HG03469 (cell line): ENCODE data around the gene KIF1C.

ENCODE experiments used
- ATAC-seq: cut with Tn5 transposase; IDR thresholded peaks from one replicate; pipeline ENCODE4 v1.9.1; 2021; ENCODE audit warnings: mild to moderate bottlenecking, moderate library complexity, moderate number of reproducible peaks; ENCODE audit not compliant: unreplicated experiment

Gene KIF1C

DNA sequence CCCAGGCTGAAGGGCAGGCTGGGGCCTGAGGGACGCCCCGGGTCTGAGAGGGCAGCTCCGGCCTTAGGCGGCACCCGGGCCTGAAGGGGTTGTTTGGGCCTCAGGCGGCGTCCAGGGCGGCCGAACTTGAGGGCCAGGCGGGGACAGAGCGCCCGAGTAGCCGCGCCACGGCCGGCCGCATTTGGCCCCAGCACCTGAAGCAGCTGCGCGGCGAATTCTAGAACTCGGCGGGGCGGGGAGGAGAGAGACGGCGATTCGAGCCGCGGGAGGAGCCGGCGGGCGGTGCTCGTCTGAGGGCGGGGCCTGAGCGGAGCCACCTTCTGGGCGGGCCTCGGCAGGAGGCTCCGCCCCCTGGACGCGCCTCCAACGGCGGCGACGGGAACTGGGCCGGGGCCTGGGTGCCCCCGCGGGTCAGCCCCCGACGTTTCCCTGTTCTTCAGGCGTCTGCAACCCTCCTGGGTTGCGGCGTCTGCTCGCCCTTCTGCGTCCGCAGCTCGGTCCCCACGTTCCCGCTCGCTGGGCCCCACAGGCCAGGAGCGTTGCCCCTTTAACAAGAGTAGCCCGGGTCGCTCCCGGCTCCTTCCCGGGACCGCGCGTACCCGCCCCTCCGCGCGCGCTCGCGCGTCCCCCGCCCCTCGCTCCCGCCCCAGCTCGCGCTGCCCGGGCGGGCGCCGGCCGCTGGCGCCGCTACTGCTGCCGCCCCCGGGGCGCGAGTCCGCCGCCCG, at the start of gene KIF1C, which contains the start of gene INCA1:
TSS of gene KIF1C (plus strand) at position 649 of the 725 bp plus-strand sequence. CDS start 2,297 bp downstream, outside the sequence.
TSS of gene INCA1 (minus strand) at position 221 of the 725 bp plus-strand sequence. CDS start 3,085 bp downstream, outside the sequence.
- ATAC-seq = peak; percentile 69

DNA sequence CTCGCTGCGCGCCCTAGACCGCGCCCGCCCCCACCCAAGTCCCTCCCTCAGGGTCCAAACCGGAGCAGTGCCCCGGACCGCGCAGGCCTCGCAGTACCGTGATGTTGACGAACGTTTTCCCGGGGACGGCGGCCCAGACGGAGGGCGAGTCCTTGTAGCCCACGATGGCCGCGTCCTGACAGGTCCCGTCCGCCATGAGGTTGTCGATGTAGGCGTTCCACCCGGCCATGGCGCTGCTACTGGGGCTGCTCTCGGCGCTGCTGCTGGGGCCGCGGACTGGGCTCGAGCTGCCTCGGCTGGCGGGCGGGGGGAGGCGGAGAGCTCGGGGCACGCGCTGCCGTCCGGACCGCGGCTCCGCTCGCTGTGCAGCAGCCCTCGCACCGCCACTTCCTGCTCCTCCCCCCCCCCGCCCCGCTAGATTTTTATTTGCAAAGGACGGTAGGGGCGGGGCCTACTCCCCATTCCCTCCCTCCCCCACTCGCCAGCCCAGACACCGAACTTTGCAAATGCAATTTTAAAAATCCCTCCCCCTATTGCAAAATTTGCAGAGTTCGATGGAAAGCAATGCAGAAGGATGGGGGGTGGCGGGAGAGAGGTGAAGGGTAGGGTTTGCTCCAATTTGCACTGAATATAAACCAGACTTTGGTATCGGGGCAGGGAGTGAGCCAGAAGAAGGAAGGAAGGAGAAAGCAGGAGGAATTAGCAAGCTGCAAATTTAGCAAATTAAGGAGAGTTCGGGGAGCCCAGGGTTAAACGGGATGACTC, 49.4 kb upstream of the KIF1C start, which contains the start of gene PFN1:
TSS of gene PFN1 (minus strand) at position 365 of the 765 bp plus-strand sequence. CDS start at position 229, 136 bp downstream.
- no peak for ATAC-seq

DNA sequence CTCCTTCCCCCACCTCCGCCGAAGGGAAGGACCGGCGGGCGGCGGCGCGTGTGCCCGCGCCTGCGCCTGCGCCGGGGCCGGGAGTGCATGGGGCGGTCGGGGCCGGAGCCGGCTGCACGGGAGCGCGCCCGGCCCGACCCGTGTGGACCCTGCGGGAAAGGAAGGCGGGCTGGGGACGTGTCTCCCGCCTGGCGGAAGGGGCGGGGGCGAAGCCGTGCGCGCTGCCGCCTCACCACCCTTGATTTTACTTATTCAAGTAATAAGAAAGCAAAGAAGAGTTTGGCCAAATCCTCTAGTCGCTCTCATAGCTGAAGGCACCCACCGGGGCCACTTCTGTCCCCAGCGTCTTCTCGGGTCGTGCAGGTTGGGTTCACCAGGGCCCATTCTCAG, 48.8 kb upstream of the KIF1C start:
- ATAC-seq = no peak

DNA sequence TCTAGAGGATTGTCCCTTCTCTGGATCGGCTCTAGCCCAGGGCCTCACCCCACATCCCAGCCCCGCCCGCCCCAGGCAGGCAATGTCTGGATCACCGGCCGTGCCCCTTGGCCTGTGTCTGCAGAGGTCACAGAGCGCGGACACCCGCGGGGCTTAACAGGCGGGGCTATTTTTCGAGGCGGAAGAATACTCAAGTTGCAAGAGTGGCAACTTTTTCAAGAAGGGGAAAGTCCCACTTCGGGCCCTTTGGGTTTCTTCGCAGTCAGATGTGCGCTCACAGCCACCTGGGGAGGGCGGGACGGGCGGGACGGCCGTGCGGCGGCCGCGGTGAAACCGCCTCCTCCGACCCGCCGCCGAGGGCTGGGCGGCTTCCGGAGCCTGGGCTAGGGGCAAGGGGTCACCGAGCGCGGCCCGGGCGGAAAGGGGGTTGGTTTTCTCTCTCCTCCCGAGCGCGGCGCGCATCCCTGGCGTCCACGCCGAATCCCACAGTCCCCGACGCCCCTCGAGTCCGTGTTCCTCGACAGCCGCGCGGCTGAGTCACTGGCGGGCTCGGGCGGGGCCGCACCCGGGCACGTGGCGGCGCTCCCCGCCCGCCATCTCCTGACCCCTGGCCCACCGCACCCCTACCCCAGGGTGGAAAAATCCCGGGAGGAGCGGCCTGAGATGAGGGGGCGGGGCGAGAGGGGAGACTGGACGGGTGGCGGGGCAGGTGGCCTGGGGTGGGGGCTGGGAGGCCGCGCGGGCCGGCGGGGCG, 48.3 kb upstream of the KIF1C start:
- no peak for ATAC-seq

DNA sequence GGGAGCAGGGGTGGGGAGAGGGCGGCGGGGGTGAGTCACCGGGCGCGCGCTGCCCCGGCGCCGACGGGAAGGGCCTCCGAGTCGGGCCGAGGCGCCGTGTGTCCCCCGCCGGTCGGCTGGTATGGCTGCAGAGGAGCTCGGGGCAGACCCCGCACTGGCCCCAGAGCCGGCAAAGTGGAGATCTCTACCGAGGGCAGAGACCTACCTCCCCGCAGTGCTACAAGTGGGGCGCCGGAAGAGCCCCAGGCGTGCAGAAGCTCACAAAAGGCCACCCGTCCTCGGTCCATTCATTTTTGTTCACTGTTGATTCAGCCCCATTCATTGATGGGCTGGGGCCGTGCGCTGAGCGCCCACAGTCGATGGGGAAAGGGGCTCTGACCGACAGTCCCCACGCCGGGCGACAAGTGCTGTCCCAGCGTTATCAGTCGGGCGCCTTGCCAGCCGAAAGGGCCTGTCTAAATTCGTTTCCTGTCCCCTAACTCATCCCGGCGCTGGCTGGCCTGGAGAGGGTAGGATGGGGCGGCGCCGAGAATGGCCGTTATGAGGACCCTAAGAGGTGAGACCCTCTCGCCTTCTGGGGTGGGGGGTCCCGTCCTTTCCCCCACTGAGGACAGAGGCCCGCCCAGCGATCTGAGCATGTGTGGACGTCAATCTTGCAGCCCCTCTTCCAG, 47.5 kb upstream of the KIF1C start:
- ATAC-seq = no peak

DNA sequence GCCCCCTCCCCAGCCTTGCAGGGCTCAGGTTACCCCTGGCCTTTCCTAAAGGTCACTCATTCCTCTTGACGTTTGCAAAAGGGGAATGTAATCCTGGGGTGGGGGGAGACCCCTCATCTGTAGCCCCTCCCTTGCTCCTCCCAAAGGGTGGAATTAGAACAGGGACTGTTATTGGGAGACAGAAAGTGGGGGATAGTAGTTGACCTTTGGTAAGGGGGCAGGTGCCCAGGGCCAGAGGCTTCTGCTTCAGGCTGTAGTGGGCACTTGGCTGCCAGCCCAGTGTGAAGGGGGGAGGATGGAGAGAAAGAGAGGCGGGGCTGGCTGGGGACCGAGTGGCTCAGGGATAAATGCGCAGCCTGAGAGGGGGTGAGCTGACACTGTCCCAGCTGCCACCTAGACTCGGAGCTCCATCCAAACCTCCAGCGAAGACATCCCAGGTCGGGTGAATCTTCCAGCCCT, 47.0 kb upstream of the KIF1C start, which contains the start of gene ENO3:
TSS of gene ENO3 (plus strand) at position 374 of the 459 bp plus-strand sequence. CDS start 711 bp downstream, outside the sequence.
- ATAC-seq = no peak

DNA sequence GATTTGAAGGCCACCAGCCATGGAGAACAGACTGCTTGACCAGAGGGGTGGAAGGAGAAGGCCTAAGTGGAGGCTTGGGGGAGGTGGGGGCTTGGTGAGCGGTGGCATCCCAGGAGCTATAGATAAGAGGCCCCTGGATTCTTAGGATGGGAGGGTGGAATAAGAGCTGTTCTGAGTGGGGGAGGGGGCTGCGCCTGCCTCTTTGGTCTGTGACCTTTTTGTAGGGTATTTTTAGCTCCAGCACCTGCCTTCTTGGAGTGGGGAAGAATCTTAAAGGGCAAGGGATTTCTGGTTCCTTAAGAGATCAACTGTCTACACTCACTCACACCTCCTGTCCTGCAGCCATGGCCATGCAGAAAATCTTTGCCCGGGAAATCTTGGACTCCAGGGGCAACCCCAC, 46.3 kb upstream of the KIF1C start:
- ATAC-seq = no peak

DNA sequence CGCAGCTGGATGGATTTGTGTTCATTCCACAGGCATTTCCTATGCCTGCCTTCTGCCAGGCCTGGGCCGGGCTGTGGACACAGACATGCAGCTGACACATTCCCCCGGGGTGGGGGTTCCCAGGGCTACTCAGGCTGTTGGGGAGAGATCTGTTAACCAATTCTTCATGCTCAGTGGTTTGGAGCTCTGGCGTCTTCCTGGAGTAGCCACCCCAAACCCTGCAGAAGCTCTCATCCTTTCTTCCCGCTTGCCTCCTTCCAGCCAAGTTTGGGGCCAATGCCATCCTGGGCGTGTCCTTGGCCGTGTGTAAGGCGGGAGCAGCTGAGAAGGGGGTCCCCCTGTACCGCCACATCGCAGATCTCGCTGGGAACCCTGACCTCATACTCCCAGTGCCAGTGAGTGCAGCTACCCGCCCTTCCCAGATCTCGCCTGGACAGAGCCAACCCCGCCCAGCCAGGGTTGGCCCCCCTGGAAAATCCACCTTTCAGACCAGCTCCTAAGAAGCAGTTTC, 44.2 kb upstream of the KIF1C start:
- ATAC-seq = no peak

DNA sequence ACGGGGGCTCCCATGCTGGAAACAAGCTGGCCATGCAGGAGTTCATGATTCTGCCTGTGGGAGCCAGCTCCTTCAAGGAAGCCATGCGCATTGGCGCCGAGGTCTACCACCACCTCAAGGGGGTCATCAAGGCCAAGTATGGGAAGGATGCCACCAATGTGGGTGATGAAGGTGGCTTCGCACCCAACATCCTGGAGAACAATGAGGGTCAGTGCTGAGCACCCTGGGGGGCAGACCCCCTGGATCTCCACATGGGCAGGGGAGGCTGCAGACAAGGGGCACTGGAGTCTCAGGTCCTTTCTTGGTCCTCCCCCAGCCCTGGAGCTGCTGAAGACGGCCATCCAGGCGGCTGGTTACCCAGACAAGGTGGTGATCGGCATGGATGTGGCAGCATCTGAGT, 42.7 kb upstream of the KIF1C start:
- ATAC-seq = no peak

DNA sequence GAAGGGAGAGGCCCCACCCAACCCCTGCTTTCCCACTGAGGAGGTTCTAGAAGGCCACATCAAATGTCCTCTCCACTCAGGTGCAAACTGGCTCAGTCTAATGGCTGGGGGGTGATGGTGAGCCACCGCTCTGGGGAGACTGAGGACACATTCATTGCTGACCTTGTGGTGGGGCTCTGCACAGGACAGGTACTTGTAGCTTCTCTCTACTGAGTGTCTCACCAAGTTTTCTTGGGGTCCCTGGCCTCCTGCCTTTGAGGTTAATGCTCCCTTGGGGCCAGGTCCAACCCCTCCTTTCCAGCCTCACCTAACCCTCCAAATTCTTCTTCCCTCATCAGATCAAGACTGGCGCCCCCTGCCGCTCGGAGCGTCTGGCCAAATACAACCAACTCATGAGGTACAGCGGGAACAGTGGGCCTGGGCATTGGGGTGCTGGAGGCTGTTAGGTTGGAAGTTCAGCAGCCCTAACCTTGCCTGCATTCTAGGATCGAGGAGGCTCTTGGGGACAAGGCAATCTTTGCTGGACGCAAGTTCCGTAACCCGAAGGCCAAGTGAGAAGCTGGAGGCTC, 41.2 kb upstream of the KIF1C start:
- ATAC-seq = no peak

DNA sequence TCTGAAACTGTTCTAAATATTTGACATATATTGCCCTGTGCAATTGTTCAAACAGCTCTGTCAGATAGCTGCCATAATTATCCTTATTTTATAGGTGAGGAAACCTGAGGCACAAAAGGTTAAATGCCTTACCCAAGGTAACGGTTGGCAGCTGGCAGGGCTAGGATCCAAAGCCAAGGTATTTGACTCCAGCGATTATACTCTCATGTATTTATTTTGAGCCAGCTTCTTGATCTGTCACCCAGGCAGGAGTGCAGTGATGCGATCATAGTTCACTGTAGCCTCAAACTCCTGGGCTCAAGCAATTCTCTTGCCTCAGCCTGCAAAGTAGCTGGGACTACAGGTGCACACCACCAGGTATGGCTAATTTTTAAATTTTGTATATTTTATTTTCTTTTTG, 39.6 kb upstream of the KIF1C start:
- ATAC-seq = no peak

DNA sequence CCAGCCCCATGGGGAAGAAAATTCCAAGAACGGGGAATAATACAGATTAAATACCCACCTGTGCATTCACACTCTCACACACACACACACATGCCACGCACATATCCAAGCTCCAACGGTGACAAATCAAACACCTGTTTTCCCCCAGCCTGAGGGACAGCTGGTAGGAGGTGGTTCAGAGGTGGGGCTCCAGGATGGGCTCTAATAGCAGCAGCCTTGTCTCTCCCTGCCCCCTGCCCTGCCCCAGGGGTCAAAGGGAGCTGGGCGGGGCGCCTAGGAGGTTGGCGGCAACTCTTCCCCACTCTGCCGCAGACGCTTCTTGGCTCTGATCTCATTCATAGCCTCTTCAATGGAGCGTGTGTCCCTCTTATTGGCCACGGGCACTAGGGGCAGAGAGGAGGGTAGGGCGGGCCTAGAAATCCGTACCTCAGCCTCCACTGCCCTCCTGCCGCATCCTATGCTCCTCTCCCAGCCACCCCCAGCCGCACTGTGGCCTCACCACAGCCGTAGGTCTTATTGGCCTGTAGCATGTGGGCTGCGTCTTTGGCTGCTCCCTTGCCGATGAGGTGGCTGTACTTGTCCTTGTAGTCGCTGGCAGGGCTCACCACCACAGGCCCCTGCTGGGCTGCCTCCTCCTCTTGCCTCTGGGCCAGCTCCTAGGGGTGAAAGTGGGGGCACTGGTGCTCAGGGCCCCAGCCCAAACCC, 38.3 kb upstream of the KIF1C start:
- no peak for ATAC-seq

DNA sequence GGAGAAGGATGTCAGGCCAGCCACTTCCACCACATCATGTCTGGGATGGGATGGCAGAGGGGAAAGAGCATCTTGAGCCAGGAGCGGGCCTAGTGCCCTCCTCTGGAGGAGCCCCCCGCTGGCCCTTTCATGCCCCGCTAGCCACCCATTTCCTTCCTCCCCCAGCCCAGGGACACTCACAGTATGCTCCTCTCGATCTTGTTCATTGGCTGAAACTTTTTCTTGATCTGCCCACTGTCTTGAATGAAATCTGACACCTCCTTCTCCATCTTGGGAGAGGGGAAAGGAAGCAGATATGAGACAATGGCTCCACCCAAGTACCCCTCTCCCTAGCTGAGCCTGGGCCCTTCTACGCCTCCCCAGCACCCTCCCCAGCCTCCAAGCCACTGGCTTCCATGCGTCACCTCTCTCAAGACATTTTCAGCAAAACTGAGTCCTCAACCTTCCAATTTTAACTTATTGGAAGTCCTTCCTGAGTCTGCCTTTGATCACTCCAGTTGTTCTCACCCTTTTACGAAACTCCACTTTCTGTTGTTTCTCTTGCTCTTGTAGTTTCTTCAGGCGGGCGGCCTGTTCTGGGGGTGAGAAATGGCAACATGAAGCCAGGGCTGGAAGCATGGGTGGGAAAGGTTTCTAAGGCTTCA, 37.3 kb upstream of the KIF1C start:
- ATAC-seq = no peak

DNA sequence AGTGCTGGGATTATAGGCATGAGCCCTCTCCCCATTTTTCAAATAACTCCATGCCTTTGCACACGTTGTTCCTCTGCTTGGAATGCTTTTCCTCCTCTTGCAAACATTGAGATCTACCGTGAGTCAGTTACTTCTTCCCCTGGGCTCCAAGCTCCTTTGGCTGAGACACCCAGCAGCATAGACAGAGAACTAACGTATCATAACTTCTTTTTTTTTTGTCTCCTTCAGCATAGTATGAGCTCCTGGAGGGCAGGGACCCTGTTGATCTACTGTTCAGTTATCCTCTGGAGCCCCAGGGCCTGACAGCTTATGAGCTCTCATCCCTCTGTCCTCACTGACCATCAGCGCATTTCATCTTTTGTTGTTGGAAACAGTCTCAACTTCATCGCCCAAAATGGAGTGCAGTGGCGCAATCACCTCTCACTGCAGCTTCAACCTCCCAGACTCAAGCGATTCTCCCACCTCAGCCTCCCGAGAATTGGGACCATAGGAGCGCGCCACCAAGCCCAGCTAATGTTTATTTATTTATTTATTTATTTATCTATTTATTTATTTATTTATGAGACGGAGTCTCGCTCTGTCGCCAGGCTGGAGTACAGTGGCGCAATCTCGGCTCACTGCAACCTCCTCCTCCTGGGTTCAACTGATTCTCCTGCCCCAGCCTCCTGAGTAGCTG, 32.3 kb upstream of the KIF1C start:
- no peak for ATAC-seq

DNA sequence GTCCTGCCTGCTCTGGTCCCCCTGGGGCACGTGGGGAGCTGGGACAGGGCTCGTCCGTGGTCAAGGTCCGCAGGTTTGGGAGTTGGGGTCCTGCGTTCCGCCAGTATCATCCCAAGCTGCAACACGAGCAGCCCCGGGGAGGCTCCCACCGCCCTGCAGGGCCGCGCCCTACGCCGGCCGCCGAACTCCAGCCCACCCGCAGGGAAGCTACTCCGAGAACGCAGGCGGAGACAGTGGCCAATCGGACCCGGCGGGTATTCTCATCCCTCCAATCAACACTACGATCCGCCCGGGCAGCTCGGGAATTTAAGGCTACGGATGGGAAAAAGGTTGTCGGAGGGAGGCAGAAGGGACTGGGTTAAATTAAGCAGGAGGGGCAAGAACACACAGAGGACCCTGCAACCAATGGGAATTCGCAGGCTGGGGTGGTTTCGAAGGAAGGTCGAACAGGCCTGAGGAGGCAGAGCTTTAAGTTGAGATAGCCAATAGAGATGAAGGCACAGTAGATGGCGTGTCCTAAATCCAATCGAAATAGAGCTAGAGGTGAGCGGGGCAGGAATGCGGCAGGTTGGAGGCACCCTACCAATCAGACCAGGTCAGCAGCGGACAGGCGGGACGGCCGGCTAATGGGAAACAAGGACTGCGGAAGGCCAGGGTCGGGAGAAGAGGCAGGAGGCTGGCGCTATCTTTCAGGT, 30.8 kb upstream of the KIF1C start:
- peak; percentile 67 for ATAC-seq

DNA sequence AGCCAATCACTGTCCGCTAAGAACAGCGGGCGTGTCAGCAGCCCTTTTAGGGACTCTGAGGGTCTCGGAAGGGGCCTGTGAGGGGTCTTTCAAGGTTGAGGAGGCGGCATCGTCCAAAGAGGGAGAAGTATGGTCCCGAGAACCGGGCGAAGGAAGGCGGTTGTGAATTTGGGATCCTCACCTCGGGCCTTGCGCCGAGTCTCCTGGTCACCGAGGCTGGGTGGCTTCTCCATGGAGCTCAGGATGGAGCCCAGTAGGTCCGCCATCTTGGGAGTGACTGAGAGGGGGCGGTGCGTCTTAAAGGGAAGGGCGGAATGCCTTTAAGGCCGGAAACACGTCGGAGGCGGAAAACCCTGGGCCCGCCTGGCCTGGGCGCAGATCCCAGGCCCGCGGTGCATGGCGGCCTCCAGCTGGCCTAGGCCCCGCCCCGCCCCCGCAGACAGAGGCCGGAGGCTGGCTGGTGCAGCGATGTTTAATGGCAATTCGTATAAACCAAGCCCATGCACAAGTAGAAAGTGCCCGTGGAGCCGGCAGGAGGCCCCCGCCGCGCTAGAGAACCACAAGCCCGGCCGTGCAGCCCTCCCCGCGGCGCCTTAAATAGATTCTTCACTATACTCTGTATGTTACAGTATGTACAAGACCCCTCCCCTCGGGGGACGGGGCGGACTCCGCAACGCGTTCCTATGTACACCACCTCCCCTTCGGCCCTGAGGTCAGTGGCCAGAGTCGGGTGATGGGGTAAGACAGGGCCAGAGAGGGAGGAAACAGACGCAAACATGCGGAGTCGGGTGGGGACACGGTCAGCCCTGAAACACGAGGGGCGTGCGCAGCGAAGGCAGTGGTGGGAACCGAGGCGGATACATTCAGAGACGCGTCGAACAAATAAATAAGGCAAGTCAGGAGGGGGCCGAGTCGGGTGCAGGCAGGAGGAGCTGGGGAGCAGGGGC, 29.9 kb upstream of the KIF1C start, which contains the start of gene SPAG7:
TSS of gene SPAG7 (minus strand) at position 279 of the 947 bp plus-strand sequence. CDS start at position 266, 13 bp downstream.
- peak; percentile 32 for ATAC-seq
